D721Med (cell line): Measurements from ENCODE around the gene PLXND1.

ENCODE experiments used
- DNase-seq: peaks from one replicate; pipeline ENCODE4 v3.0.0; 2011; ENCODE audit warnings: low spot score; ENCODE audit not compliant: insufficient read length
- FAIRE-seq: peaks from 2 replicates; lab custom pipeline; 2011; peaks lifted over from hg19 to GRCh38; lab: Jason Lieb, UNC
- TF ChIP-seq, protein P1 (sequence below): IDR thresholded peaks from 2 replicates; pipeline ENCODE4 v1.5.1; 2012; ENCODE audit warnings: mild to moderate bottlenecking, control low read depth; ENCODE audit not compliant: insufficient read depth; ENCODE audit errors: missing control alignments

PLXND1 gene

DNA sequence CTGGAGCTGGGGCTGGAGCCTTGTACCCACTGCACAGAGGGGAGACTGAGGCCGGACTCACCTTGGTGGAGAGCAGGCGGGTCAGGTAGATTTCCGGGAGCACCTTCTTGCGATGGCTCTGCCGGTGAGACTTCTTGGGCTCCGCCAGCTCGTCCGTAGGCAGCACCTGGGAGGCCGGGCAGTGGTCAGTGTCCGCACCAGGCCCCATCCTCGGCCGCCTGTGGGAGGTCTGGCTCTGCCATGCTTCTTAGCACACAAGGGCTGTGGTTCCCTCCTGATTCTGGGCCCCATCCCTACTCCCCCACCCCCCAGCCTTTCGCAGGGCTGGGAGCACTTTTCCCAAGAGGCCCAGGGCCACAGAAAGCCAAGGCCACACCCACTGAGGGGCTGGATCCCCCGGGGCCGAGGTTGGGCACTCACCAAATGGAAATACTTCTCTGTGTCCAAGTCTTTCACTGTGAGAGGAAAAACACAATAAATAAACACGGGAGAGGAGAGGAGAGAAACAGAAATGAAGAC lies 46.1 kb downstream of the PLXND1 start:
- DNase-seq (no peak), FAIRE-seq (no peak)
- TF ChIP-seq, protein P1, sequence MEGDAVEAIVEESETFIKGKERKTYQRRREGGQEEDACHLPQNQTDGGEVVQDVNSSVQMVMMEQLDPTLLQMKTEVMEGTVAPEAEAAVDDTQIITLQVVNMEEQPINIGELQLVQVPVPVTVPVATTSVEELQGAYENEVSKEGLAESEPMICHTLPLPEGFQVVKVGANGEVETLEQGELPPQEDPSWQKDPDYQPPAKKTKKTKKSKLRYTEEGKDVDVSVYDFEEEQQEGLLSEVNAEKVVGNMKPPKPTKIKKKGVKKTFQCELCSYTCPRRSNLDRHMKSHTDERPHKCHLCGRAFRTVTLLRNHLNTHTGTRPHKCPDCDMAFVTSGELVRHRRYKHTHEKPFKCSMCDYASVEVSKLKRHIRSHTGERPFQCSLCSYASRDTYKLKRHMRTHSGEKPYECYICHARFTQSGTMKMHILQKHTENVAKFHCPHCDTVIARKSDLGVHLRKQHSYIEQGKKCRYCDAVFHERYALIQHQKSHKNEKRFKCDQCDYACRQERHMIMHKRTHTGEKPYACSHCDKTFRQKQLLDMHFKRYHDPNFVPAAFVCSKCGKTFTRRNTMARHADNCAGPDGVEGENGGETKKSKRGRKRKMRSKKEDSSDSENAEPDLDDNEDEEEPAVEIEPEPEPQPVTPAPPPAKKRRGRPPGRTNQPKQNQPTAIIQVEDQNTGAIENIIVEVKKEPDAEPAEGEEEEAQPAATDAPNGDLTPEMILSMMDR, result no peak

DNA sequence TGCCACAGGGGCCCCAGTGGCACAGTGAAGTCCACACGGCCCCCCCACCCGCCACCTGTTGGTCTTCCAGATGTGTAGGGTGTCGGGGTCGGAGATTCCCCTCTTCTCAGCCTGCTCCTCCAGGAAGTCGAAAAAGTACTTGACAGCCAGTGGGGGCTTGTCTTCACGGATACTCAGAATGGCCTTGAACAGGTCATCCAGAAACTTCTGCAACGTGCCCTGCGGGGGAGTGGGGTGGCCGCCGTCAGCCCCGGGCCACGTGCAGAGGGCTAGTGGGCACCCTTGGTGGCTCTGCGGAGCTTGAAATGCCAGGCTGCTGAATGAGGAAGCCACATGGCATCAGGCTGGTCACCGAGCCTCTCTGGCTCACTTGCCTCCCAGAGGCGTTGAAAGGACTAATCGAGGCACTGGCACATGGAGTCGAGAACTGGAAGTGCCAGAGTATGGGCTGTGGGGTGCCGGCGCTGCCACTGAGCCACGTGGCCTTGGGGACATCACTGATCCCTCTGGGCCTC lies 46.9 kb downstream of the PLXND1 start:
- DNase-seq (no peak), FAIRE-seq (no peak)
- TF ChIP-seq, protein P1, result no peak

GRCh38 chr3:129558772-129559564 lies 47.5 kb downstream of the PLXND1 start:
- FAIRE-seq, result no peak
- DNase-seq, result no peak
- TF ChIP-seq, protein P1, result no peak

GRCh38 chr3:129558081-129558771 lies 48.2 kb downstream of the PLXND1 start:
- no peak for FAIRE-seq
- TF ChIP-seq, protein P1, result no peak

DNA sequence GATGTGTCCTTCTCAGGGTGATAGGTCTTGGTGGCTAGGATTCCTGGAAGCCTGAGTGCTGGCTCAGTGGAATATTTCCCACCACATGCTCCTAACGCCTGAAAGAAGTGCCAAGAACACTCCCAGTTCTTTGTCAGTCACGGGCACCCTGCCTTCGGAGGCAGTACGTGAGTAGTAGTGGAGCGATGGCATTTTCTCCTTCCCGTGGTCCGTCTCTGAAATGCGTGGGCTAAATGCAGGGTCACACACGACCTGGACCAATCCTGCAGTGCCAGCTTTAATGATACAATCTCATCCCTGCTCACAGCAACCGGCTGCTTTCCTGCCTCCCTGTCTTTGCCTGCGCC lies 49.0 kb downstream of the PLXND1 start:
- DNase-seq (no peak), FAIRE-seq (no peak)
- TF ChIP-seq, protein P1, result no peak

More at GRCh38 chr3:129558081-129558771, 48.2 kb downstream of the PLXND1 start:
- DNase-seq, result no peak

- no peak for FAIRE-seq
- TF ChIP-seq, protein P1, result no peak
These were observed 49.5 kb downstream of the PLXND1 start for GRCh38 chr3:129556890-129557547.

More at GRCh38 chr3:129556890-129557547, 49.5 kb downstream of the PLXND1 start:
- no peak for DNase-seq
